ENCODE data around the gene ZSCAN31. TPM values are rescaled to one million over a fixed set of nuclear protein-coding genes. Genes with fewer than 3 reads are reported as not detected.
A peak's percentile ranks its signal among the peaks of the same experiment; 100 is the strongest.

Gene ZSCAN31
- polyA plus RNA-seq, 3 donors, result 0.25 to 0.35 TPM; not detected in 1

DNA sequence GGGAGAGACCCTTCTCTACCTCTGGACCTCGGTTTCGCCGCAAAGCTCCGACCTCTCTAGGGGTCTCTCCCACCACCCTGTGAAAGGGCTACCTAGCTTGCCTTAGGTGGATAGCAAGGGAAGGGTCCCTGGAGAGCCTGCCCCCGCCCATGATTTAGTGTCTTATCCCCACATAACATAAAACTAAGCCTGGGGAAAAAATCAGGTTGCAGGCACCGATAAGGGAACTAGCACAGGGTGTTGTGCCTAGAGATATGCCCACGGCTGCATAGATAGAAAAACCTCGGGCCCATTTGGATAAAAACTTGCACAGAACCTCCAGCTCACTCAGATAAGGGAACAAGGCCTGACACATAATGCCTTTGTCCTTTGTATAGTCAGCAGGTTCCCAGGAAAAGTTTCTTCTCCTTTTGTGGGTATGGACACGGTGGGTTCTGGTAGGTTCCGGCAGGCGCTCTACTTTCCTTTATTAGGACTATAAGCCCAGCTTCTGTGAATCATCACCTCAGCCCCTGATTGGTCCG, 846 bp downstream of the ZSCAN31 start:
- no peaks in the 10 kb centered on the region for H3K27me3 ChIP-seq (ENCODE audit: control insufficient read depth in 2 of 2, insufficient read depth in 2 of 2, low read length in 2 of 2)
- peak overlapping the region; percentile 86 to 94 (median 89) for H3K4me3 ChIP-seq (replicated peaks in 1 of 3; ENCODE audit: low read depth in 2 of 3, low read length in 3 of 3)
- peak overlapping the region; percentile 89 for H2AFZ ChIP-seq (ENCODE audit: insufficient read depth, low read depth, low read length, poor library complexity, severe bottlenecking)
- H3K27ac Mint-ChIP-seq, result peak overlapping the region in 1 of 7 donors; percentile 57
- WGBS (ENCODE audit: insufficient coverage), result 0% methylated on average over 2 of the region's 12 CpGs
- peaks cover 5% of the 10 kb centered on the region for H3K4me1 Mint-ChIP-seq
- H3K27ac ChIP-seq (ENCODE audit: low read depth in 1 of 2, low read length in 2 of 2), result peak overlapping the region; percentile 88 to 90
- H3K4me2 ChIP-seq (replicated peaks; ENCODE audit: extremely low read depth, low read length, poor library complexity, severe bottlenecking), result peak overlapping the region; percentile 79
- intact Hi-C loops (cut with micrococcal nuclease), result loop anchor here (5.0 to 10.0 kb wide), 5 partner anchors 70 to 1200 kb away; partner anchors contain the start of genes NKAPL (in 1 of the 2), ZNF165 (in 1 of the 2) and ZSCAN26 (in 1 of the 2)
- H3K4me1 ChIP-seq (ENCODE audit: control insufficient read depth in 1 of 2, insufficient read depth in 2 of 2, low read length in 2 of 2), result peaks cover 15 to 16% of the 10 kb centered on the region in 2 donors
- H3K36me3 ChIP-seq (replicated peaks in 1 of 2; ENCODE audit: control insufficient read depth in 1 of 2, insufficient read depth in 2 of 2, low read length in 2 of 2), result no peaks in the 10 kb centered on the region
- H3K9me3 ChIP-seq (replicated peaks in 1 of 2; ENCODE audit: control insufficient read depth in 1 of 2, insufficient read depth in 1 of 2, low read length in 2 of 2), result peaks cover 0 to 4% of the 10 kb centered on the region in 2 donors
- no peaks in the 10 kb centered on the region for H3K79me2 ChIP-seq (ENCODE audit: insufficient read depth, low read length)
- no peak overlapping the region for H3K4me3 Mint-ChIP-seq
- no peaks in the 10 kb centered on the region for H3K27me3 Mint-ChIP-seq (ENCODE audit: low read depth in 3 of 3)
- H3K9ac ChIP-seq (ENCODE audit: insufficient read depth, low read length, poor library complexity, severe bottlenecking), result peak overlapping the region; percentile 76
- H4K20me1 ChIP-seq (ENCODE audit: insufficient read depth, low read length), result no peaks in the 10 kb centered on the region
- TF ChIP-seq, protein P1, sequence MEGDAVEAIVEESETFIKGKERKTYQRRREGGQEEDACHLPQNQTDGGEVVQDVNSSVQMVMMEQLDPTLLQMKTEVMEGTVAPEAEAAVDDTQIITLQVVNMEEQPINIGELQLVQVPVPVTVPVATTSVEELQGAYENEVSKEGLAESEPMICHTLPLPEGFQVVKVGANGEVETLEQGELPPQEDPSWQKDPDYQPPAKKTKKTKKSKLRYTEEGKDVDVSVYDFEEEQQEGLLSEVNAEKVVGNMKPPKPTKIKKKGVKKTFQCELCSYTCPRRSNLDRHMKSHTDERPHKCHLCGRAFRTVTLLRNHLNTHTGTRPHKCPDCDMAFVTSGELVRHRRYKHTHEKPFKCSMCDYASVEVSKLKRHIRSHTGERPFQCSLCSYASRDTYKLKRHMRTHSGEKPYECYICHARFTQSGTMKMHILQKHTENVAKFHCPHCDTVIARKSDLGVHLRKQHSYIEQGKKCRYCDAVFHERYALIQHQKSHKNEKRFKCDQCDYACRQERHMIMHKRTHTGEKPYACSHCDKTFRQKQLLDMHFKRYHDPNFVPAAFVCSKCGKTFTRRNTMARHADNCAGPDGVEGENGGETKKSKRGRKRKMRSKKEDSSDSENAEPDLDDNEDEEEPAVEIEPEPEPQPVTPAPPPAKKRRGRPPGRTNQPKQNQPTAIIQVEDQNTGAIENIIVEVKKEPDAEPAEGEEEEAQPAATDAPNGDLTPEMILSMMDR (IDR thresholded peaks at IDR 0.05), result no peak
- DNase-seq, result no peak
- H3K36me3 Mint-ChIP-seq, result no peaks in the 10 kb centered on the region
- peaks cover 1 to 5% (median 2%) of the 10 kb centered on the region in 7 donors for H3K9me3 Mint-ChIP-seq

DNA sequence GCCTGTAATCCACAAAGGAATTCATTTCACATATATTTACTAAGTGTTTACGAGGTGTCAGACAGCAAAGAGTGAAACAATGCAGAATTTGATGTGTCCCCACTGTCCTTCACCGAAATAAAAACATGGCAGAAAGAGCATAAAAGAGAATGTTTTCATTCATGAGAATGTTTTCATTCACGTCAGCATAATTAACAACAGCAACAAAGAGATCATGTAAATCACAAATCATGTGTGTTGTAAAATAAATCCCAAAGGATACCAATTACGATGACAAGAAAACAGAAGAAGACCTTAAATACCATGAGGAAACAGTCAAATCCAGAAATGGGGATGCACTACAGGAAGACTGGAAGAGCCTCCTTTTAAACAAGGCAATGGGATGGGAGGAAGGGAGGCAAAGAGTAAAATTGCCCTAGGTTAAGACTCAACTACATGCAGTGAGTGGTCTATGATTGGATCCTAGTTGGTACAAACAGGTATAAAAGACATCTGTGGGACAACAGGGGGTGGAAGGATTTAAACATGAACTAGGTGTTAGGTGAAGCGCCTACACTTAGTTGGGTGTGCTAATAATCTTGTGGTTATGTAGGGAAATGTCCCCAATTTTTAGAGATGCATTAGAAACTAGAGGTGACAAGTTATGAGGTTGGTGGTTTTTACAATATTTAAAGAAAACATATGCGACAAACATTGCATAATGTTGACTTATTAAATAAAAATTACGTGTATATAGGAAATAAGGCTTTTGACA, 1.5 kb downstream of the ZSCAN31 start:
- intact Hi-C loops (cut with micrococcal nuclease), result loop anchor here (5.0 to 10.0 kb wide), 5 partner anchors 70 to 1200 kb away; partner anchors contain the start of genes NKAPL (in 1 of the 2), ZNF165 (in 1 of the 2) and ZSCAN26 (in 1 of the 2)
- Histone ChIP-seq H3K27me3 (ENCODE audit: control insufficient read depth in 2 of 2, insufficient read depth in 2 of 2, low read length in 2 of 2) (no peaks in the 10 kb centered on the region), H3K4me1 (ENCODE audit: control insufficient read depth in 1 of 2, insufficient read depth in 2 of 2, low read length in 2 of 2) (peaks cover 15 to 16% of the 10 kb centered on the region in 2 donors), H2AFZ (ENCODE audit: insufficient read depth, low read depth, low read length, poor library complexity, severe bottlenecking) (peak overlapping the region; percentile 89), H3K9ac (ENCODE audit: insufficient read depth, low read length, poor library complexity, severe bottlenecking) (no peak overlapping the region), H3K4me3 (replicated peaks in 1 of 3; ENCODE audit: low read depth in 2 of 3, low read length in 3 of 3) (peak overlapping the region in 1 of 3 experiments; percentile 94), H4K20me1 (ENCODE audit: insufficient read depth, low read length) (no peaks in the 10 kb centered on the region), H3K9me3 (replicated peaks in 1 of 2; ENCODE audit: control insufficient read depth in 1 of 2, insufficient read depth in 1 of 2, low read length in 2 of 2) (no peaks in the 10 kb centered on the region), H3K79me2 (ENCODE audit: insufficient read depth, low read length) (no peaks in the 10 kb centered on the region), H3K27ac (ENCODE audit: low read depth in 1 of 2, low read length in 2 of 2) (no peak overlapping the region), H3K36me3 (replicated peaks in 1 of 2; ENCODE audit: control insufficient read depth in 1 of 2, insufficient read depth in 2 of 2, low read length in 2 of 2) (no peaks in the 10 kb centered on the region), H3K4me2 (replicated peaks; ENCODE audit: extremely low read depth, low read length, poor library complexity, severe bottlenecking) (peak overlapping the region; percentile 79)
- Mint-ChIP-seq H3K27me3 (ENCODE audit: low read depth in 3 of 3) (no peaks in the 10 kb centered on the region), H3K4me3 (no peak overlapping the region), H3K4me1 (peaks cover 5% of the 10 kb centered on the region), H3K9me3 (peaks cover 0 to 3% (median 1%) of the 10 kb centered on the region in 7 donors), H3K27ac (peak overlapping the region in 2 of 7 donors; percentile 52 to 57), H3K36me3 (no peaks in the 10 kb centered on the region)
- no peak for DNase-seq
- WGBS (ENCODE audit: insufficient coverage), result 67% methylated on average over 1 of the region's 7 CpGs
- TF ChIP-seq, protein P1 (IDR thresholded peaks at IDR 0.05), result no peak
